PC-9 (cell line): Measurements from ENCODE around the gene NXT2. TPM values are rescaled to one million over a fixed set of nuclear protein-coding genes. Genes with fewer than 3 reads are reported as not detected.

Experiments
- BruUV-seq: library from RNA; stranded (reverse); fragments of 400-500 nt; replicated peaks from 2 replicates; lab custom pipeline; 2021; lab: Mats Ljungman, UMichigan
- CTCF ChIA-PET: fragments of 300-600 bp; sonication (Branson Sonifier 250); formaldehyde crosslinking; loops from one replicate; lab custom pipeline; 2022; ENCODE audit warnings: antibody characterized with exemption; lab: Charles Lee
- POLR2A ChIA-PET: fragments of 300-600 bp; sonication (Branson Sonifier 250); formaldehyde crosslinking; loops from one replicate; lab custom pipeline; 2022; ENCODE audit warnings: antibody characterized with exemption; ENCODE audit not compliant: unreplicated experiment; lab: Charles Lee
- DNase-seq, 2 experiments: peaks; one replicate each; pipeline versions ENCODE4 v3.0.0 to v3.0.0-alpha.2; 2015 to 2022; ENCODE audit warnings: mixed read lengths in 1 of 2
- H2AFZ ChIP-seq: fragments of 200-600 bp; sonication (generic); 2 replicates; pipeline ENCODE4 v1.8.1; 2017; ENCODE audit warnings: antibody characterized with exemption
- H3F3A ChIP-seq: fragments of 200-600 bp; sonication (generic); 2 replicates; pipeline ENCODE4 v1.8.1; 2017; ENCODE audit warnings: antibody characterized with exemption, mild to moderate bottlenecking, low read depth; ENCODE audit not compliant: insufficient read depth
- H3K27ac ChIP-seq: fragments of 200-600 bp; sonication (generic); 2 replicates; pipeline ENCODE4 v1.6.1; 2016; ENCODE audit warnings: mixed run types
- H3K27me3 ChIP-seq: fragments of 200-600 bp; sonication (generic); 2 replicates; pipeline ENCODE4 v1.6.1; 2016; ENCODE audit warnings: low read depth, mixed run types; ENCODE audit not compliant: insufficient read depth
- H3K36me3 ChIP-seq: fragments of 200-600 bp; sonication (generic); 2 replicates; pipeline ENCODE4 v1.6.1; 2016; ENCODE audit warnings: low read depth, mixed run types
- H3K4me1 ChIP-seq: fragments of 200-600 bp; sonication (generic); replicated peaks from 2 replicates; pipeline ENCODE4 v1.6.1; 2016; ENCODE audit warnings: mixed run types; ENCODE audit not compliant: insufficient read depth
- H3K4me2 ChIP-seq: fragments of 200-600 bp; sonication (generic); 2 replicates; pipeline ENCODE4 v1.6.1; 2017; ENCODE audit warnings: mixed run types
- H3K4me3 ChIP-seq: fragments of 200-600 bp; sonication (generic); 2 replicates; pipeline ENCODE4 v1.6.1; 2016; ENCODE audit warnings: mixed run types
- H3K79me2 ChIP-seq: fragments of 200-600 bp; sonication (generic); 2 replicates; pipeline ENCODE4 v1.6.1; 2017; ENCODE audit warnings: low read depth, mixed run types
- H3K9me2 ChIP-seq: fragments of 200-600 bp; sonication (generic); 2 replicates; pipeline ENCODE4 v1.8.1; 2017; ENCODE audit warnings: mild to moderate bottlenecking; ENCODE audit not compliant: insufficient read depth
- H3K9me3 ChIP-seq: fragments of 200-600 bp; sonication (generic); 2 replicates; pipeline ENCODE4 v1.8.1; 2016; ENCODE audit warnings: low read depth; ENCODE audit not compliant: insufficient read depth
- H4K20me1 ChIP-seq: fragments of 200-600 bp; sonication (generic); 2 replicates; pipeline ENCODE4 v1.8.1; 2017; ENCODE audit not compliant: insufficient read depth
- EZH2 ChIP-seq: fragments of 200-600 bp; sonication (generic); IDR thresholded peaks from 2 replicates; pipeline ENCODE4 v1.8.0; 2017; ENCODE audit warnings: antibody characterized with exemption, low read depth
- intact Hi-C: fragments of 100-400 bp; cut with micrococcal nuclease; formaldehyde crosslinking; loops from one replicate; pipeline ENCODE4 v1.10.0; 2022; ENCODE audit not compliant: unreplicated experiment
- total RNA-seq: library from RNA; stranded (reverse); gene quantifications from 2 replicates; pipeline ENCODE4 v1.2.3, GENCODE V29; 2021
- TF ChIP-seq, protein P1 (sequence below): fragments of 200-600 bp; sonication (generic); conservative IDR thresholded peaks from 2 replicates; pipeline ENCODE4 v1.6.1; 2017; ENCODE audit warnings: mixed run types, antibody characterized with exemption, mild to moderate bottlenecking, moderate library complexity

The NXT2 gene
- total RNA-seq, 1 experiment from 2014 or later, result 20.0 TPM

DNA sequence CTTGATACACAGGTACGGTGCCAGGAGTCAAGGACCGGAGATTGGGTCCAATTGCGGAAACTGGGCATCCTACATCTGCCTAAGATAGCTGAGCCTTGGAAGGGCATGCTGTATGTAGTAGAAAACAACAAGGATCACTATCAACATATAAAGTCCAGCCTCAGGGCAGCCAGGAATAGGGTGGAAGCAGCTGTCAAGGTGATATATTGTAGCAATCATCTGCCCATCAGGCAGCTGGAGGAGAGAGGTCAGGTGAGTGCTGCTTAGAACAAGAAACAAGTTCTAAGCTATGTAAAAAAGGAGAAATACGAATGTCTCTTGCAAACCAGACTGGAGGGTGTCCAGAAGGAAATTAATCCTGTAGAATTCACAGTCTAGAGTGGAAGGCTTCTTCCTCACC is 53.5 kb downstream of the NXT2 start:
- Histone ChIP-seq H3F3A (no peaks in the 10 kb centered on the region), H4K20me1 (no peaks in the 10 kb centered on the region), H3K9me2 (no peaks in the 10 kb centered on the region), H3K9me3 (no peaks in the 10 kb centered on the region), H3K27me3 (peaks cover 34% of the 10 kb centered on the region; the same call in 1 of the 2 replicates), H3K79me2 (no peaks in the 10 kb centered on the region), H2AFZ (no peak overlapping the region), H3K4me2 (no peak overlapping the region), H3K27ac (no peak overlapping the region), H3K36me3 (no peaks in the 10 kb centered on the region), H3K4me3 (no peak overlapping the region), H3K4me1 (no peaks in the 10 kb centered on the region)
- intact Hi-C loops, result no loop called here
- ChIA-PET POLR2A (no interaction called here), CTCF (no interaction called here)
- DNase-seq, result no peak
- no TSS peak for BruUV-seq
- TF ChIP-seq, protein P1, sequence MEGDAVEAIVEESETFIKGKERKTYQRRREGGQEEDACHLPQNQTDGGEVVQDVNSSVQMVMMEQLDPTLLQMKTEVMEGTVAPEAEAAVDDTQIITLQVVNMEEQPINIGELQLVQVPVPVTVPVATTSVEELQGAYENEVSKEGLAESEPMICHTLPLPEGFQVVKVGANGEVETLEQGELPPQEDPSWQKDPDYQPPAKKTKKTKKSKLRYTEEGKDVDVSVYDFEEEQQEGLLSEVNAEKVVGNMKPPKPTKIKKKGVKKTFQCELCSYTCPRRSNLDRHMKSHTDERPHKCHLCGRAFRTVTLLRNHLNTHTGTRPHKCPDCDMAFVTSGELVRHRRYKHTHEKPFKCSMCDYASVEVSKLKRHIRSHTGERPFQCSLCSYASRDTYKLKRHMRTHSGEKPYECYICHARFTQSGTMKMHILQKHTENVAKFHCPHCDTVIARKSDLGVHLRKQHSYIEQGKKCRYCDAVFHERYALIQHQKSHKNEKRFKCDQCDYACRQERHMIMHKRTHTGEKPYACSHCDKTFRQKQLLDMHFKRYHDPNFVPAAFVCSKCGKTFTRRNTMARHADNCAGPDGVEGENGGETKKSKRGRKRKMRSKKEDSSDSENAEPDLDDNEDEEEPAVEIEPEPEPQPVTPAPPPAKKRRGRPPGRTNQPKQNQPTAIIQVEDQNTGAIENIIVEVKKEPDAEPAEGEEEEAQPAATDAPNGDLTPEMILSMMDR, result no peak
- TF ChIP-seq EZH2, result no peak

Other genes starting within 250 kb of the NXT2 start
- not detected in 2 replicates for gene GUCY2F, start 54.8 kb upstream of the NXT2 start, total RNA-seq
- 0.90 and 1.4 TPM in 2 replicates for gene KCNE5, start 88.3 kb downstream of the NXT2 start, total RNA-seq
- gene ACSL4, start 196.4 kb downstream of the NXT2 start, total RNA-seq, result 78.6 and 81.1 TPM in 2 replicates